SK-N-SH treated with all-trans-retinoic acid at 6 μM for 48 hours (cell line): ENCODE measurements around the gene DDX25.

ENCODE experiments used
- ATAC-seq: fragments of 200-7000 bp; cut with Tn5 transposase; 3 replicates; pipeline ENCODE4 v1.9.1; 2020; ENCODE audit warnings: mild to moderate bottlenecking, moderate library complexity
- BACH2 ChIP-seq: fragments of 250-450 bp; sonication (Bioruptor Pico); IDR thresholded peaks from 2 replicates; pipeline ENCODE4 v1.9.0; 2021; ENCODE audit warnings: mild to moderate bottlenecking, borderline replicate concordance
- CSDC2 ChIP-seq: fragments of 250-450 bp; sonication (Bioruptor Pico); IDR thresholded peaks from 2 replicates; pipeline ENCODE4 v1.5.0; 2020; ENCODE audit warnings: mild to moderate bottlenecking, moderate library complexity
- CSRNP3 ChIP-seq: fragments of 250-450 bp; sonication (Bioruptor Pico); IDR thresholded peaks from 2 replicates; pipeline ENCODE4 v1.5.1; 2021; ENCODE audit warnings: mild to moderate bottlenecking, moderate library complexity
- ESRRG ChIP-seq: fragments of 250-450 bp; sonication (Bioruptor Pico); IDR thresholded peaks from 2 replicates; pipeline ENCODE4 v1.6.1; 2021; ENCODE audit warnings: mild to moderate bottlenecking
- GLIS3 ChIP-seq: fragments of 250-450 bp; sonication (Bioruptor Pico); IDR thresholded peaks from 2 replicates; pipeline ENCODE4 v1.5.0; 2020; ENCODE audit warnings: mild to moderate bottlenecking, moderate library complexity
- ISL1 ChIP-seq: fragments of 250-450 bp; sonication (Bioruptor Pico); IDR thresholded peaks from 2 replicates; pipeline ENCODE4 v2.1.2; 2022; ENCODE audit warnings: mild to moderate bottlenecking, moderate library complexity
- OSR1 ChIP-seq: fragments of 250-450 bp; sonication (Bioruptor Pico); IDR thresholded peaks from 2 replicates; pipeline ENCODE4 v1.8.0; 2022; ENCODE audit warnings: moderate library complexity, mild to moderate bottlenecking, inconsistent platforms
- PATZ1 ChIP-seq: fragments of 250-450 bp; sonication (Bioruptor Pico); IDR thresholded peaks from 2 replicates; pipeline ENCODE4 v1.8.0; 2020; ENCODE audit warnings: mild to moderate bottlenecking, moderate library complexity, borderline replicate concordance
- PPARA ChIP-seq: fragments of 250-450 bp; sonication (Bioruptor Pico); IDR thresholded peaks from 2 replicates; pipeline ENCODE4 v1.5.0; 2020; ENCODE audit warnings: mild to moderate bottlenecking, borderline replicate concordance
- RARB ChIP-seq: fragments of 250-450 bp; sonication (Bioruptor Pico); IDR thresholded peaks from 2 replicates; pipeline ENCODE4 v1.8.0; 2021; ENCODE audit warnings: mild to moderate bottlenecking, moderate library complexity
- SNAI2 ChIP-seq: fragments of 250-450 bp; sonication (Bioruptor Pico); IDR thresholded peaks from 2 replicates; pipeline ENCODE4 v1.5.0; 2020; ENCODE audit warnings: mild to moderate bottlenecking, moderate library complexity
- TCF4 ChIP-seq: fragments of 250-450 bp; sonication (Bioruptor Pico); IDR thresholded peaks from 2 replicates; pipeline ENCODE4 v1.8.0; 2021; ENCODE audit warnings: mild to moderate bottlenecking, moderate library complexity, borderline replicate concordance
- TOX ChIP-seq: fragments of 250-450 bp; sonication (Bioruptor Pico); IDR thresholded peaks from 2 replicates; pipeline ENCODE4 v1.8.0; 2021; ENCODE audit warnings: mild to moderate bottlenecking, moderate library complexity, borderline replicate concordance
- TSHZ2 ChIP-seq: fragments of 250-450 bp; sonication (Bioruptor Pico); IDR thresholded peaks from 2 replicates; pipeline ENCODE4 v1.5.0; 2020; ENCODE audit warnings: mild to moderate bottlenecking, moderate library complexity
- ZC3H10 ChIP-seq: fragments of 250-450 bp; sonication (Bioruptor Pico); IDR thresholded peaks from 2 replicates; pipeline ENCODE4 v1.5.1; 2021; ENCODE audit warnings: mild to moderate bottlenecking, moderate library complexity
- ZFP3 ChIP-seq: fragments of 250-450 bp; sonication (Bioruptor Pico); IDR thresholded peaks from 2 replicates; pipeline ENCODE4 v1.5.0; 2020; ENCODE audit warnings: mild to moderate bottlenecking, moderate library complexity
- ZNF565 ChIP-seq: fragments of 450-650 bp; formaldehyde crosslinking; conservative IDR thresholded peaks from 2 replicates; pipeline ENCODE4 v1.5.0; 2020; ENCODE audit warnings: low read depth, mild to moderate bottlenecking, moderate library complexity
- ZNF70 ChIP-seq: fragments of 450-650 bp; formaldehyde crosslinking; IDR thresholded peaks from 2 replicates; pipeline ENCODE4 v1.5.0; 2020; ENCODE audit warnings: mild to moderate bottlenecking, moderate library complexity
- ZNF8 ChIP-seq: fragments of 450-650 bp; formaldehyde crosslinking; IDR thresholded peaks from 2 replicates; pipeline ENCODE4 v1.5.0; 2020; ENCODE audit warnings: mild to moderate bottlenecking, moderate library complexity
- TF ChIP-seq, protein P1 (sequence below): fragments of 250-450 bp; sonication (Bioruptor Pico); IDR thresholded peaks from 2 replicates; pipeline ENCODE4 v1.8.0; 2021; ENCODE audit warnings: low read depth, mild to moderate bottlenecking, moderate library complexity, borderline replicate concordance

Gene DDX25

DNA sequence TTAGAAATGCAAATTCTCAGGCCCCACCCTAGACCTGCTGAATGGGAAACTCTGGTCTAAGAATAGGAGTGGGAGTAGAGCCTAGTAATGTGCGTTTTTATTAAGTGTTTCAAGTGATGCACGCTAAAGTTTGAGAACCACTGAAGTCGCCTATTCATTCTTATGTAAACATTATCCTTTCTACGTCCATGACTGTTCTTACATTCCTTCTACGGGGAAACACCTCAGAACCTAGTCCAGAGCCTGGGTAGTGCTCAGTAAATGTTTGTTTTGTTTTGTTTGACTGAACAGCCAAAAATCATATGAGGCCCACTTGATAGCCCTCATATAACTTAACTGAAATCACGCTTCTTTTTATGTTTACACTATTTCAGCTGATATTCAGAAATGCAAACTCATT, 71.3 kb downstream of the DDX25 start (continued):
- TF ChIP-seq CSRNP3 (no peak), TOX (CRISPR knock-in tag) (no peak), ZFP3 (CRISPR knock-in tag) (no peak), PPARA (CRISPR knock-in tag) (no peak), GLIS3 (CRISPR knock-in tag) (no peak)

DNA sequence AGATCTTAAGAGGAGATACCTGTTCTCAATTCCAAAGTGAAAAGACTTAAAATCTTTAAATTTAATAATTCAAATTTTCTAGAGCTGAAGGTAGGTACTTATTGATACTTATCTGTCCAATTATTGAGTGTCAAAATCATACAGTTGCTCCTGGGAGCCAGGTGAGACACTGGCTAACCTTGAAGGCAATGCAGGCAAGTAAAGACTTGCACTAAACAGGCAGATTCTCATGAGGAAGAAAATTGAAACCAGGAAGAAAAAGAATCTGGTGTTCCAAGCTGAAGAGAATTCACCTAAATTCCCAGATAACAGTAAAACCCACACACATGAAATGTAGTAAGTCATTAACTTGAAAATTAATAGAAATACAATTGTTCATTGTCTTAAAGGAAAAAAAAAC, 71.8 kb downstream of the DDX25 start:
- ATAC-seq, result no peak
- TF ChIP-seq ZC3H10 (CRISPR knock-in tag) (no peak), CSDC2 (no peak), ZFP3 (CRISPR knock-in tag) (no peak), ZNF8 (CRISPR knock-in tag) (no peak), TSHZ2 (CRISPR knock-in tag) (no peak), RARB (CRISPR knock-in tag) (no peak), OSR1 (CRISPR knock-in tag) (no peak), SNAI2 (CRISPR knock-in tag) (no peak), ISL1 (CRISPR knock-in tag) (no peak), TCF4 (CRISPR knock-in tag) (no peak), GLIS3 (CRISPR knock-in tag) (no peak), ZNF70 (CRISPR knock-in tag) (no peak), ESRRG (CRISPR knock-in tag) (no peak), CSRNP3 (no peak), BACH2 (CRISPR knock-in tag) (no peak)

DNA sequence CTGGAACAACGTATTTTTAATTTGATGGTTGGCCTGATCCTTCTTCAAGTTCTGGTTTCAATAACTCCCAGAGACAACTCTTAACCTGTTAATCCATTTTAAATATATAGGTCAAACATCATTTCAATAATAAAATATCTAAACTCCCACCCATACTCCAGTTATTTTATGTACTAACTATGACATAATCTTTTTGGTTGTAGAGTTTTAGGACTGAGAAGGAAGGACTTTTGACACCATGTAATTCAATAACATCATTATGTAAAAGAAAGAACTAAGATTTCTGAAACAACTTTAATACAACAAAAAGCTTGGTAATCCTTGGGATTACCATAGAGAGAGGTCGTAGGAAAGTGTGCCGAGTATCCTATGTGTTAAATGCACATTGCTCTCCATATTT, 73.0 kb downstream of the DDX25 start:
- no peak for ATAC-seq
- TF ChIP-seq TCF4 (CRISPR knock-in tag), result no peak
- no peak for TF ChIP-seq ESRRG (CRISPR knock-in tag)
- TF ChIP-seq CSDC2, result no peak
- TF ChIP-seq, protein P1, sequence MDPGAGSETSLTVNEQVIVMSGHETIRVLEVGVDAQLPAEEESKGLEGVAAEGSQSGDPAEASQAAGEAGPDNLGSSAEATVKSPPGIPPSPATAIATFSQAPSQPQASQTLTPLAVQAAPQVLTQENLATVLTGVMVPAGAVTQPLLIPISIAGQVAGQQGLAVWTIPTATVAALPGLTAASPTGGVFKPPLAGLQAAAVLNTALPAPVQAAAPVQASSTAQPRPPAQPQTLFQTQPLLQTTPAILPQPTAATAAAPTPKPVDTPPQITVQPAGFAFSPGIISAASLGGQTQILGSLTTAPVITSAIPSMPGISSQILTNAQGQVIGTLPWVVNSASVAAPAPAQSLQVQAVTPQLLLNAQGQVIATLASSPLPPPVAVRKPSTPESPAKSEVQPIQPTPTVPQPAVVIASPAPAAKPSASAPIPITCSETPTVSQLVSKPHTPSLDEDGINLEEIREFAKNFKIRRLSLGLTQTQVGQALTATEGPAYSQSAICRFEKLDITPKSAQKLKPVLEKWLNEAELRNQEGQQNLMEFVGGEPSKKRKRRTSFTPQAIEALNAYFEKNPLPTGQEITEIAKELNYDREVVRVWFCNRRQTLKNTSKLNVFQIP (CRISPR knock-in tag), result no peak
- no peak for TF ChIP-seq PATZ1
- no peak for TF ChIP-seq SNAI2 (CRISPR knock-in tag)
- TF ChIP-seq ZNF565 (CRISPR knock-in tag), result no peak
- TF ChIP-seq PPARA (CRISPR knock-in tag), result no peak
- TF ChIP-seq BACH2 (CRISPR knock-in tag), result no peak
